PFSK-1 (cell line): ENCODE measurements around the gene RNF217.

Experiments used
- POLR2AphosphoS5 ChIP-seq: IDR thresholded peaks from 2 replicates; pipeline ENCODE4 v1.6.1; 2012; ENCODE audit warnings: low read depth, mild to moderate bottlenecking, control low read depth, low read length, moderate library complexity
- REST ChIP-seq, 2 experiments: IDR thresholded peaks; 2 replicates each; pipeline versions ENCODE4 v1.6.1 to v1.8.0; 2011 to 2012; ENCODE audit warnings: low read depth in 2 of 2, low read length in 2 of 2, control low read depth in 1 of 2, inconsistent platforms in 1 of 2, mild to moderate bottlenecking in 1 of 2, moderate library complexity in 1 of 2; ENCODE audit not compliant: insufficient read depth in 1 of 2
- TAF1 ChIP-seq: IDR thresholded peaks from 2 replicates; pipeline ENCODE4 v1.6.1; 2012; ENCODE audit warnings: low read length, control low read depth, borderline replicate concordance; ENCODE audit not compliant: insufficient read depth

GRCh38 chr6:125057392-125058246, 95.4 kb downstream of the RNF217 start:
- no peak for TF ChIP-seq TAF1
- TF ChIP-seq POLR2AphosphoS5, result no peak
- TF ChIP-seq REST (IDR thresholded peaks at IDR 0.05; ENCODE audit: insufficient read depth in 1 of 2, low read depth in 2 of 2, low read length in 2 of 2), result no peak
